H1 (cell line): Measurements from ENCODE around the gene MDFIC. TPM values are rescaled to one million over a fixed set of nuclear protein-coding genes. Genes with fewer than 3 reads are reported as not detected.

Experiments used
- GABPA ChIP-seq: IDR thresholded peaks from 2 replicates; pipeline ENCODE4 v1.6.1; 2011; ENCODE audit warnings: mild to moderate bottlenecking, low read length, moderate library complexity, borderline replicate concordance; ENCODE audit not compliant: insufficient read depth
- HDAC2 ChIP-seq, 2 experiments: fragments of 300-600 bp in 1 of 2; sonication (generic) in 1 of 2; IDR thresholded peaks; 2 replicates each; pipeline ENCODE4 v1.6.1; 2011 to 2012; ENCODE audit warnings: low read depth in 2 of 2, low read length in 2 of 2, mild to moderate bottlenecking in 2 of 2, moderate library complexity in 2 of 2, borderline replicate concordance in 1 of 2, inconsistent platforms in 1 of 2
- RNF2 ChIP-seq: fragments of 200-900, 300-1000 bp; sonication (generic); IDR thresholded peaks from 2 replicates; pipeline ENCODE4 v1.7.1; 2016; ENCODE audit warnings: borderline replicate concordance, low read depth, mild to moderate bottlenecking, antibody characterized with exemption, low read length; ENCODE audit not compliant: poor library complexity, severe bottlenecking; ENCODE audit errors: missing control alignments
- SAP30 ChIP-seq: fragments of 300-600 bp; sonication (generic); IDR thresholded peaks from 2 replicates; pipeline ENCODE4 v1.7.1; 2012; ENCODE audit warnings: low read length, moderate library complexity, mild to moderate bottlenecking, inconsistent platforms; ENCODE audit not compliant: insufficient read depth, insufficient replicate concordance
- polyA plus RNA-seq, 7 experiments: library from polyadenylated mRNA; depleted of rRNA in 3 of 7; stranded (reverse) in 5 of 7; unstranded in 2 of 7; fragments of >200 nt in 5 of 7; fragments of 200-250 nt in 2 of 7; gene quantifications; 1 replicate in 5 of 7; 2 replicates in 1 of 7; 4 replicates in 1 of 7; pipeline versions ENCODE4 v1.2.1 to v1.2.3, GENCODE V29; 2011 to 2013; ENCODE audit warnings: missing spikeins in 2 of 7, mixed read lengths in 2 of 7
- total RNA-seq: library from RNA; stranded (reverse); fragmentation: NEBNext Ultra II Directional; extraction: Animal tissue kit (Norgen Biotek cat#: 25700); gene quantifications from 2 replicates; pipeline ENCODE4 v1.2.1, GENCODE V29; 2021

The MDFIC gene
- total and polyA plus RNA-seq, 2 of the 8 experiments (the other 6 are each of a cell fraction or from before 2014, with no cell fraction given): 2.3 to 11.4 TPM

GRCh38 chr7:115009736-115010440, 88.0 kb downstream of the MDFIC start (continued):
- TF ChIP-seq SAP30: no peak
- TF ChIP-seq RNF2: no peak
- no peak for TF ChIP-seq GABPA
- no peak for TF ChIP-seq HDAC2 (IDR thresholded peaks at IDR 0.05; ENCODE audit: borderline replicate concordance in 1 of 2, low read depth in 2 of 2, low read length in 2 of 2)
